Left forelimb (tissue), 1 donor: Measurements from ENCODE around the gene METRNL.
"Not testable (repeated sequence)": the region's sequence is repeated elsewhere in the genome, so short reads cannot be mapped to it uniquely, and the experiment has no call there.

Experiments used
- DNase-seq: peaks from one replicate; pipeline ENCODE4 v3.0.0-alpha.2; 2018; ENCODE audit warnings: low spot score

Gene METRNL, protein sequence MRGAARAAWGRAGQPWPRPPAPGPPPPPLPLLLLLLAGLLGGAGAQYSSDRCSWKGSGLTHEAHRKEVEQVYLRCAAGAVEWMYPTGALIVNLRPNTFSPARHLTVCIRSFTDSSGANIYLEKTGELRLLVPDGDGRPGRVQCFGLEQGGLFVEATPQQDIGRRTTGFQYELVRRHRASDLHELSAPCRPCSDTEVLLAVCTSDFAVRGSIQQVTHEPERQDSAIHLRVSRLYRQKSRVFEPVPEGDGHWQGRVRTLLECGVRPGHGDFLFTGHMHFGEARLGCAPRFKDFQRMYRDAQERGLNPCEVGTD

GRCh38 chr17:83079352-83079747 lies at the start of gene METRNL:
Gene METRNL, plus strand, starts transcription at chr17:83079609. Its CDS starts 207 bp downstream, at chr17:83079816.
- DNase-seq: peak; percentile 90

DNA sequence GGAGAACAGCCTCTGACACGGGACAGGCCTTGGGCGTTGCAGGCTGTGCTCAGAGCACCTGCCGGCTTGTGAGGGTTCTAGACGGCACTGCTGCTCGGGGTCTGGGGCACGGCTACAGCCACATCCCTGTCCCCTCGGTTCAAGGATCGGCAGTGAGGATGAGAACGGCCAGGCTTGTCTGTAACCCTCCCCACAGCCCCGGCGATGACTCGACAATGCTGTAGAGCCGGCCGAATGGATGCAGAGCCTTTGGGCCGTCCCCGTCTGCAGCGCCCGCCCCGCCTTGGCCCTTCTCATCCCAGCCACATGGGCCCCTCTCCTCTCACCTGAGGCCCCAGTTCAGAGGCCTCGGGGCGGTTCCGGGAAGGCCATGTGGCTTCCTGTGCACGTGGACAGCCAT lies 49.0 kb upstream of the METRNL start:
- DNase-seq: no peak

DNA sequence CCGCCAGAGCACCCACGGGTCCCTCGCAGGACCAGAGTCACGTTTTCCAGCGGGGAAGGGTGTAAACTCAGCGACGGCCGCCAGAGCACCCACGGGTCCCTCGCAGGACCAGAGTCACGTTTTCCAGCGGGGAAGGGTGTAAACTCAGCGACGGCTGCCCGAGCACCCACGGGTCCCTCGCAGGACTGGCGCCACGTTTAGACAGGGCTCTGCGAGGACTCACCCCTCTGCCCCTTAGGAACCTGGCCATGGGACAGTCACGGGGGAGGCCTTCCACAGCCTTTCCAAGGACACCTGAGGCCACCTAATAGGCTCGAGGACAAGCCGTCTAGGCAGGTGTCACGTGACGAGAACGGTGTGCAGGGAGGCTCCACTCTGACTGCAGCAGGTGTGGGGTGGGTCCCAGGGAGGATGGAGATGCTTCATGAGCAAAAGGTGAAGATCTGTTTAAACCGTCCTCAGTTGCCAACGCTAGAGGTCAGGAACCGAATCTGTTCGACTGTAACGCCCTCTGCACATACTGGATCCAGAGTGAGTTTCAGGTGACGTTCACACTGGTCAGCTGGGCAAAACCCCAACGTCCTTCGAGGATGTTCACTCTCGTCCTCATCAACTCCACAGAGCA lies 48.0 kb upstream of the METRNL start:
- no peak for DNase-seq

- DNase-seq: not testable (repeated sequence)
Observed at GRCh38 chr17:83031946-83032451, 47.4 kb upstream of the METRNL start.

DNA sequence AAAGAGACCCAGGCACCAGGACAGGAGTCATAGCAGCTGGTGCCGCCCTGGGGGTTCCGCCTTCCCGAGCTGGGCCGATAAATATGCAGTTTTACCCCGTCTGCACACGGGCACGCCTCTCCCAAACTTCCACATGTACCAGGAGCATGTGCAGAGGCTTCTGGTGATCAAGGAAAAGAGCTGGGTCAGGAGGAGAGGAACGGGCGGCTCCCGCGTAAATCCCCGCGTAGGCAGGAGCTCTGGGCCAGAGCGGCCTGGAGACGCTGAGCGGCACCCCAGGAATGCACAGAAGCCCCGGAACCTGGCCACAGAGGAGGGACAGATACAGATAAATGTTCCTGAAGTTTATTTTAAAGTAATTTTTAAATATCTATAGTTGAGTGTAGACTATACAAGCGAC lies 46.6 kb upstream of the METRNL start:
- no peak for DNase-seq

DNA sequence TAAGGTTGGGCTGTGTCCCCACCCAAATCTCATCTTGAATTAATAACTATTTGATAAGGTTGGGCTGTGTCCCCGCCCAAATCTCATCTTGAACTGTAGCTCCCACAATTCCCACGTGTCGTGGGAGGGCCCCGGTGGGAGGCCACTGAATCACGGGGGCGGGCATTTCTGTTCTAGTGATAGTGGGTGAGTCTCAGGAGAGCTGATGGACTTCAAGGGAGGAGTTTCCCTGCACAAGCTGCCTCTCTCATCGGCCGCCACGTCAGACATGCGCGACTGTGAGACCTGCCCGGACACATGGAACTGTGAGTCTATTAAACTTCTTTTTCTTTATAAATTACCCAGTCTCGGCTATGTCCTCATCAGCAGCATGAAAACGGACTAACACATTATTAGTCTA lies 44.9 kb upstream of the METRNL start:
- DNase-seq: no peak

DNA sequence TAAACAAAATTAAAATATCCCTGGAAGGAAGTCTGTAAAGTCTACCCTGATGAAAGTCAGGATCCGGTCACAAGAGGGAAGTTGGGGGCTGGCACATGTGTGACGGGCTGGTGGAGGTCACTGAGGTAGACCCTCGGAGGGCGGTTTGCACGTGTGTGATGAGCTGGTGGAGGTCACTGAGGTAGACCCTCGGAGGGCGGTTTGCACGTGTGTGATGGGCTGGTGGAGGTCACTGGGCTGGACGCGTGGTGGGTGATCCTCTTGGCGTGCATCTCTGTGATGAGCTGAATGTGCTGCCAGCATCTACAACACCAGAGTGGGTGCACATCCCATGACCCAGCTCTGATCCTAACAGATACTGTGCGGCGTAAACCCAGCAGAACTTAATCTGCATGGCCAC lies 43.7 kb upstream of the METRNL start:
- DNase-seq: no peak

DNA sequence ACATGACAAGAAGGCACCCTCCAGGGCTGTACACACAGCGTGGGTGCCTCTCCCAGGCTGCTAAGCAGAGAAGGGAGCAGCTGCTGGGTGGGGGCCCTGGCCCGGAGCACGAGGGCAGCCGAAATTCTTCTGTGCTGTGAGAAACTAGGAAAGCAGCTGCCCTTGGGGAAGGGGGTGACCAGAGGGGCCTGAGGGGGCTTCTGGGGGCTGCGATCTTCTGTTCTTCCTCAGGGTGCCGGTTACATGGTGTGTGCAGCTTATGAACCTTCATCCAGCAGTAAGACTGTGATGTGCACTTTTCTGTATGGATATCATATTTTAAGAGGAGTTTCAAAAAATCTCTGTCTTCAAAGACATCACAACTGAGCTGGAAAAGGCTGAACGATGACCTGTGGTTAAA lies 43.2 kb upstream of the METRNL start:
- DNase-seq: no peak

- DNase-seq: no peak
Observed at GRCh38 chr17:83036666-83037065, 42.7 kb upstream of the METRNL start.

DNA sequence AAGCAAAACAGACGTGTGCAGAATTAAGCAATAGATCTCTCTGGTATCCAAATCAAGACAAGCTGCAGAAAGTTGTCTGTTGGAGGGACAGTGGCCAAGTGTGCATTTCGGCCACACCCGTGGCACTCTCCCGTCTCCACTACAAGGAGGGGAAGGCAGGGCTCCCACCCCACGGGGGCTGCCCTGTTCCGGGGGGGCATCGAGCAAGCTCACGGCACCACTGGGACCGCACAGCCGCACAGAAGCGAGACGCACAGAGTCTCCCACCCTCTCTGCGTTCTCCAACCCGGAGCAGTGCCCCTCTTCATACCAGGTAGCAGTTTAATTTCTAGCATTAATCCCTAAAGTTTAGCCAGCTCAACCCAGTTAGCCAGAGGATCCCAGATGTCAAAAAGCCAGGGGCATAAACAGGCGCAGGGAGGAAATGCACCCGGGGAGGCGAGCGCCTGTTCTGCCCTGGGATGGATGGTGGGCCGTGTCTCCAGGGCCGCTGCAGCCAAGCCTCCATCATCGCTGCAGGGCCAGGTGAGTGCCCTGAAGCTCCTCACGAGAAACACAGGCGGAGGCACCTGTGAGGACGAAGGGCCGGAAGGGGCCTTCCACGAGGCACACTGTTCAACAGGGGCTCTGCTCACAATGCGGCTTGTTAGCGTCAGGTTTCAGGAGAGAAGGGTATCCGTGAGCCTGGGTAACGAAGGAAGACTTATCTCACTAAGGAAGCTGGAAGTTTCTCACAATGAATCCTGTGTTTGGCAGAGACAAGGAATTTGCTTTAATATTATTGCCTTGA lies 42.1 kb upstream of the METRNL start:
- DNase-seq: no peak

GRCh38 chr17:83037874-83038165 lies 41.6 kb upstream of the METRNL start:
- no peak for DNase-seq

DNA sequence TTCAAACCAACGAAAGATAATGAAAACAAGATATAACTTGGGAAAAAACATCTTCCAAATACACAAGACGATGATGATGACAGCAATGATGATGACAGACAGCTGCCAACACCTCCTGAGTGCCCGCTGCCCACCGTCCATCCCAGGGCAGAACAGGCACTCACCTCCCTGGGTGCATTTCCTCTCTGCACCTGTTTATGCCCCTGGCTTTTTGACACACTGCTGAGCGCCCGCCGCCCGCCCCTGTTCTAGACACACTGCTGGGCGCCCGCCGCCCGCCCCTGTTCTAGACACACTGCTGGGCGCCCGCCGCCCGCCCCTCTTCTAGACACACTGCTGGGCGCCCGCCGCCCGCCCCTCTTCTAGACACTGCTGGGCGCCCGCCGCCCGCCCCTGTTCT lies 40.4 kb upstream of the METRNL start:
- not testable (repeated sequence) for DNase-seq

DNA sequence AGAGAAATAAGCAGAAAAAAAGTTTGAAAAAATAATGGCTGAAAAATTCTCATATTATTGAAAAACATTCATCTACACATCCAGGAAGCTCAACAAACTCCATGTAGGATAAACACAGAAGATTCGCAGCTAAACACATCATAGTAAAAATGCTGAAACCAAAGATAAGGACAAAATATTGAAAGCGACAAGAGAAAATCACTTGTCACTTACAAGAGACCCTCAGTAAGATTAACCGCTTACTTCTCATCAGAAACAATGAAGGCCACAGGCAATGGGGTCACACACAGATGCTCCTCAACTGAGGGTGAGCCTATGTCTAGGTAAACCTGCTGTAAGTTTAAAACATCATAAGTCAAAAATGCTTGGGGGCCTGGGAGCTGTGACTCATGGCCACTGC lies 38.1 kb upstream of the METRNL start:
- DNase-seq: no peak

DNA sequence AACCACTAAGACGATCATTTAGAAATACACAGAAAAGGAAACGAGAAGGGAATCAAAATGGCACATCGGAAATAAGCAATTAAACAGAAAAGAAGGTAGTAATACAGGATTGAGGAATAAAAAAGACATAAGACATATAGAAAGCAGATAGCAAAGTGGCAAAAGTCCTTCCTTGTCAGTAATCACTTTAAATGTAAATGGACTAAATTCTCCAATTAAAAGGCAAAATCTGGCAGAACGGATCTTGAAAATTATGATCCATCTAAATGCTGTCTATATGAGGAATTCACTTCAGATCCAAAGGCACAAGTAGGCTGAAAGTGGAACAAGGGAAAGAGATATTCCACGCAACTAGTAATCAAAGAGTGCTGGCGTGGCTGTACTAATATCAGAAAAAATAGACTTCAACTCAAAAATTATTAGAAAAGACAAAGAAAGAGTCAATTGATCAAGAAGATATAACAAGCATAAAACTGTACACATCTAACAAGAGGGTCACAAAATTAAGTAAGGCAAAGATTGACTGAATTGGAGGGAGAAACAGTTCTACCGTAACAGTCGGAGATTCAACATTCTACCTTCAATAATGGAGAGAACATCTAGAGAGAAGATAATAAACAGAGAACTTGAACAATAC lies 36.8 kb upstream of the METRNL start:
- no peak for DNase-seq

DNA sequence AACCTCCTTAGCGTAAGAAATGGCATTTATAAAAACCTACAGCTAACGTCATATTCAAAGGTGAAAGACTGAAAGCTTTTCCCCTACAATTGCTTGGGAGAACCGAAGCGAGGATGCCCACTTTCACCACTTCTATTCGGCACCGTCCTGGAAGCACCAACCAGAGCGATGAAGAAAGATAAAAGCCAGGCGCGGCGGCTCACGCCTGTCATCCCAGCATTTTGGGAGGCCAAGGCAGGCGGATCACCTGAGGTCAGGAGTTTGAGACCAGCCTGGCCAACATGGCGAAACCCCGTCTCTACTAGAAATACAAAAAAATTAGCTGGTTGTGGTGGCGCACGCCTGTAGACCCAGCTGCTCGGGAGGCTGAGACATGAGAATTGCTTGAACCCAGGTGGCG lies 34.9 kb upstream of the METRNL start:
- DNase-seq: not testable (repeated sequence)

DNA sequence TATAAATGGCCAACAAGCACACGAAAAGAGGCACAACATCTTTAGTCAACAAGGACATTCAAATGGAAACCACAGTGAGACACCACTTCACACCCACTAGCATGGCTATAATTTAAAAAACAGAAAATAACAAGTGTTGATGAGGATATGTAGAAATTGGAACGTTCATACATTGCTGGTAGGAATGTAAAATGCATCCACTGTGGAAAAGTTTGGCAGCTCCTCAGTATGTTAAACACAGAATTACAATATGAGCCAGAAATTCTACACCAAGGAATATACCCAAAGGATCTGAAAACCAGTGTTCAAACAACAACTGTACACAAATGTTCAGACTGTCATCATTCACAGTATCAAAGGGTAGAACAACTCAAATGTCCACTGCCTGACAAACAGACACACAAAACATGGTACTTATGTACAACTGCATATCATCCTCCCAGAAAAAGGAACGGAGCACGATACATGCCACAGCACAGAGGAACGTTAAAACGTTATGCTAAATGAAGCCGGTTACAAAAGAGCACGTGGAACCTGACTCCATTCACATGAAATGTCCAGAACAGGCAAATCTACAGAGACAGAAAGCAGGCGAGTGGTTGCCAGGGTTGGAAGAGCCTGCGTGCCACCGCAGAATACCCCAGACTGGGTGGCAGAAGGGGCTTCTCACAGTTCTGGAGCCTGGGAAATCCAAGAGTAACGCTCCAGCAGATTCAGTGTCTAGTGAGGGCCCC lies 32.8 kb upstream of the METRNL start:
- no peak for DNase-seq

DNA sequence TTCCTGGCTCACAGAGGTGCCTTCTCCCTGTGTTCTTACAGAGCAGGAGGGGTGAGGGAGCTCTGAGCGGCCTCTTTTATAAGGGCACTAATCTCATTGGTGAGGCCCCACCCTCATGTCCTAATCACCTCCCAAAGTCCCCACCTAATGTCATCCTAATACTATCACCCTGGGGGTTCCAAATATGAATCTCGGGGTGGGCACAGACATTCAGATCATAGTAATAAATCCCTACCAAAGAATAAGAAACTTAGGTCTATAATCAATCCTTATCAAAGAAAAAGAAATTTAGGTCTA lies 32.3 kb upstream of the METRNL start:
- DNase-seq: no peak

GRCh38 chr17:83047818-83048475 lies 31.5 kb upstream of the METRNL start:
- DNase-seq: not testable (repeated sequence)

DNA sequence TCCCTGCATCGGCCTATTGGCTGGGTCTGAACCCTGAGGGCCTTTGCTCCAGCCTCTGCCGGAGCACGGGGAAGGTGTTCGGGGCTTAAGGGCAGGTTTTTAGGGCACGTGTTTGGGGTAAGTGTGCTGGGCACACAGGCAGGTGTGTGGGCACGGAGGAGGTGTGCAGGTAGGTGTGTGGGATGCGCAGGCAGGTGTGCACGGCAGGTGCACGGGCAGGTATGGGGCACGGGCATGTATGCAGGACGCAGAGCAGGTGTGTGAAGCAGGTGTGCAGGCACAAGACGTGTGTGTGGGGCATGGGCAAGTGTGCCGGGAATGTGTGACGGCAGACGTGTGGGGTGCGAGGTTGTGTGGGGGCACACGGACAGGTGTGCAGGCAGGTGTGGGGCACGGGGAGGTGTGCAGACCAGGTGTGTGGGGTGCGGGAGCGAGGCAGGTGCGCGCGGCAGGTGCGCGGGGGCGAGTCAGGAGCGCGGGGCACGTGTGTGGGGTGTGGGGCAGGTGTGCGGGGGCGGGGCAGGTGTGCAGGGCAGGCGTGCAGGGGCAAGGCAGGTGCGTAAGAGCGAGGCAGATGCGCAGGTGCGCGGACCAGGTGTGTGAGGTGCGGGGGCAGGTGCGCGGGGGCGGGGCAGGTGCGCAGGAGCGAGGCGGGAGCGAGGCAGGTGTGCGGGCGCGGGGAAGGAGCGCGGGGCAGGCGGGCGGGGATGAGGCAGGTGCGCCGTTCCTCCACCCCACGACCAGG lies 28.6 kb upstream of the METRNL start:
- DNase-seq: peak; percentile 66

DNA sequence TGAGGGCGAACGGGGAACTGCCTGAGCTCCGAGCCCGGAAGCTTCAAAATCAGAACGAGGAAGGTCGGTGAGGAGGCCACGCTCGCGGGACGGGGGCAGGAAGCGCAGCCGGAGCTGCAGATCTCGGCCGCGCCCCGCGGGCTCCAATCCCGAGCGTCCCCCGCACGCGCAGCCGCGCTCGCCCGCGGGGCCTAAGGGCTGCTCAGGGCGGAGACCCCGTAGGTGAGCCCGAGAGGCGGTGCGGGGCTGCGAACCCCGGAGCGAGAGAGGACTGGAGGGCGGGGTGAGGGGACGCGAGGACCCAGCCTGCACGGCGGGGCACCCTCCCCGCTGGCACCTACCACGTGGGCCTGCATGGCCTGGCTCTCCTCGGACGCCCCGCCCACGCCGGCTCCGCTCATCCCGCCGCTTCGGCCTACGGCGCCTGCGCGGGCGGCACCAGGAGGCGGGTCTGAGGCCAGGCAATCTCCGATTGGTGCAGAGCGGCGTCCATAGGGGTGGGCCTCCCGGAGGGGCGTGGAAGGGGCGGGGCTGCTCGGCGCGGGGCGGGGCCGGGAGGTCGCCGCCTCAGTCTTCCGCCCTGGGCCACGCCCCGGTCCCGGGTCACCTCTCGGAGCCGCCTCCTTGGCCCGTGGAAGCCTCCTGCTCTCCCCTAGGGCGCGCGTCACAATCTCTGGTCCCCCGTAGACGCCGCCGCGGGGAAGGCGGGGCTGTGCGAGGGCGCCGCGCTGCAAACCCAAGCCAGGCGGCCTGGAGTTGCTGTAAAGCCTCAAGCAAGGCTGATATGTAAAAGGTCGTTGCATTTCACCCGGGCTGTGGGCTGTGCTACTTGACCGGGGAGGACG lies 27.8 kb upstream of the METRNL start:
- peak; percentile 98 for DNase-seq
